K562 (cell line): ENCODE results near the gene SANBR. TPM values are rescaled to one million over a fixed set of nuclear protein-coding genes. Genes with fewer than 3 reads are reported as not detected.

Experiments used
- ATAC-seq: fragments of 200-7000 bp; cut with Tn5 transposase; 3 replicates; pipeline ENCODE4 v1.9.1; 2020; ENCODE audit warnings: moderate library complexity
- BruUV-seq: library from RNA; stranded (reverse); fragments of 400-500 nt; replicated peaks from 2 replicates; lab custom pipeline; 2021; lab: Mats Ljungman, UMichigan
- CTCF ChIA-PET: fragments of 300-600 bp; formaldehyde crosslinking; extraction: SDS; loops from one replicate; lab custom pipeline; 2021; ENCODE audit warnings: low intra/inter-chr PET ratio; lab: Yijun Ruan, JAX
- POLR2A ChIA-PET: fragments of 300-600, 350-650 bp; sonication (Branson Sonifier 250); formaldehyde crosslinking; extraction: SDS; loops from one replicate; lab custom pipeline; 2021; ENCODE audit warnings: antibody characterized with exemption, inconsistent platforms; lab: Yijun Ruan, JAX
- DNase-seq, 4 experiments: peaks; one replicate each; pipeline versions ENCODE4 v3.0.0 to v3.0.0-alpha.2; 2011 to 2018; ENCODE audit warnings: low spot score in 3 of 4, mixed read lengths in 3 of 4; ENCODE audit errors: extremely low read depth in 1 of 4
- FAIRE-seq: peaks from 2 replicates; lab custom pipeline; 2011; peaks lifted over from hg19 to GRCh38; lab: Jason Lieb, UNC
- H2AFZ ChIP-seq: 2 replicates; pipeline ENCODE4 v1.6.0; 2011; ENCODE audit warnings: low read depth, low read length, control low read depth, inconsistent platforms
- H3K27ac ChIP-seq: fragments of 200-600 bp; 3 replicates; pipeline ENCODE4 v1.8.0; 2011; ENCODE audit warnings: low read depth, mild to moderate bottlenecking, control low read depth, inconsistent platforms, low read length, moderate library complexity, mixed read lengths; ENCODE audit errors: extremely low read depth
- H3K27me3 ChIP-seq, 2 experiments: fragments of 300-600 bp in 1 of 2; 2 replicates in 1 of 2; 3 replicates in 1 of 2; pipeline versions ENCODE4 v1.6.0 to v1.8.0; 2011; ENCODE audit warnings: inconsistent platforms in 2 of 2, low read length in 2 of 2, mild to moderate bottlenecking in 1 of 2, mixed read lengths in 1 of 2, moderate library complexity in 1 of 2; ENCODE audit not compliant: control insufficient read depth in 2 of 2, insufficient read depth in 2 of 2
- H3K36me3 ChIP-seq: fragments of 300-600 bp; 3 replicates; pipeline ENCODE4 v1.8.0; 2011; ENCODE audit warnings: mild to moderate bottlenecking, low read length, inconsistent platforms; ENCODE audit not compliant: control insufficient read depth, insufficient read depth
- H3K4me1 ChIP-seq, 2 experiments: fragments of 200-600 bp in 1 of 2; replicated peaks in 1 of 2; 2 replicates in 1 of 2; 3 replicates in 1 of 2; pipeline versions ENCODE4 v1.5.1 to v1.8.0; 2011; ENCODE audit warnings: inconsistent platforms in 2 of 2, low read length in 2 of 2, mild to moderate bottlenecking in 1 of 2, mixed read lengths in 1 of 2, moderate library complexity in 1 of 2; ENCODE audit not compliant: control insufficient read depth in 2 of 2, insufficient read depth in 2 of 2
- H3K4me2 ChIP-seq: 2 replicates; pipeline ENCODE4 v1.6.1; 2011; ENCODE audit warnings: low read length, control low read depth, inconsistent platforms, mixed read lengths; ENCODE audit not compliant: insufficient read depth
- H3K4me3 ChIP-seq: fragments of 200-600 bp; sonication (generic), shearing (Covaris generic); 2 replicates; pipeline ENCODE4 v1.5.1; 2016; ENCODE audit warnings: control low read depth, inconsistent platforms
- H3K79me2 ChIP-seq: fragments of 200-600 bp; 3 replicates; pipeline ENCODE4 v1.8.0; 2011; ENCODE audit warnings: low read length, inconsistent platforms; ENCODE audit not compliant: control insufficient read depth, insufficient read depth
- H3K9ac ChIP-seq, 2 experiments: 2 replicates each; pipeline versions ENCODE4 v1.6.0 to v1.6.1; 2011; ENCODE audit warnings: low read depth in 2 of 2, low read length in 2 of 2, control low read depth in 1 of 2, inconsistent platforms in 1 of 2, mild to moderate bottlenecking in 1 of 2, mixed read lengths in 1 of 2; ENCODE audit not compliant: insufficient read depth in 1 of 2
- H3K9me1 ChIP-seq: one replicate; pipeline ENCODE4 v1.6.0; 2011; ENCODE audit warnings: inconsistent platforms, mild to moderate bottlenecking, low read length, moderate library complexity; ENCODE audit not compliant: control insufficient read depth, insufficient read depth
- H3K9me3 ChIP-seq: replicated peaks from 2 replicates; pipeline ENCODE4 v1.5.1; 2011; ENCODE audit warnings: low read depth, low read length, inconsistent platforms; ENCODE audit not compliant: control insufficient read depth, insufficient read depth
- H4K20me1 ChIP-seq: replicated peaks from 2 replicates; pipeline ENCODE4 v1.6.1; 2011; ENCODE audit warnings: low read length, inconsistent platforms, mixed read lengths; ENCODE audit not compliant: control insufficient read depth, insufficient read depth
- ARNT ChIP-seq, 2 experiments: fragments of 450-650 bp; IDR thresholded peaks; 2 replicates each; pipeline ENCODE4 v1.6.1; 2016; ENCODE audit warnings: mild to moderate bottlenecking in 1 of 2
- HIVEP1 ChIP-seq: fragments of 250-450 bp; sonication (Bioruptor Pico); IDR thresholded peaks from 2 replicates; pipeline ENCODE4 v1.4.0; 2020; ENCODE audit warnings: mild to moderate bottlenecking
- MAFG ChIP-seq: fragments of 450-650 bp; conservative IDR thresholded peaks from 2 replicates; pipeline ENCODE4 v1.6.1; 2016; ENCODE audit warnings: missing genetic modification characterization, missing compliant biosample characterization
- PHF8 ChIP-seq: fragments of 200-600 bp; sonication (generic); IDR thresholded peaks from 2 replicates; pipeline ENCODE4 v1.6.1; 2012; ENCODE audit warnings: mixed run types, mild to moderate bottlenecking, inconsistent platforms, low read length, moderate library complexity, borderline replicate concordance
- RBM14 ChIP-seq: fragments of 200-400 bp; formaldehyde crosslinking; IDR thresholded peaks from 2 replicates; pipeline ENCODE4 v1.6.1; 2018; ENCODE audit warnings: low read depth, mild to moderate bottlenecking, low read length, moderate library complexity, borderline replicate concordance; ENCODE audit not compliant: insufficient read depth
- TBL1XR1 ChIP-seq, 2 experiments: IDR thresholded peaks; 2 replicates each; pipeline ENCODE4 v1.6.1; 2012; ENCODE audit warnings: improper control_type of control experiment in 2 of 2, low read length in 2 of 2, mild to moderate bottlenecking in 1 of 2
- ZFPM2 ChIP-seq: fragments of 250-450 bp; sonication (Bioruptor Pico); IDR thresholded peaks from 2 replicates; pipeline ENCODE4 v1.5.1; 2022; ENCODE audit warnings: mild to moderate bottlenecking
- ZSCAN29 ChIP-seq: fragments of 450-650 bp; IDR thresholded peaks from 2 replicates; pipeline ENCODE4 v1.6.1; 2017
- WGBS: fragments of 100-300 bp; shearing (Covaris generic); methylation state at CpG from one replicate; pipeline ENCODE4 v1.1.6; 2016; ENCODE audit warnings: low coverage, mixed read lengths; ENCODE audit not compliant: insufficient coverage; ENCODE audit errors: missing lambda C conversion rate; 5-methylcytosine and 5-hydroxymethylcytosine counted together
- in situ Hi-C: fragments of 300-500 bp; cut with MboI; formaldehyde crosslinking; loops from 4 replicates; pipeline ENCODE4 v1.15.0; 2018; ENCODE audit warnings: inconsistent platforms, mixed read lengths
- intact Hi-C: fragments of 100-400 bp; cut with micrococcal nuclease; formaldehyde crosslinking; loops from 2 replicates; pipeline ENCODE4 v1.14.2; 2022
- polyA plus RNA-seq, 8 experiments: library from polyadenylated mRNA; depleted of rRNA in 4 of 8; stranded (reverse) in 5 of 8; unstranded in 3 of 8; fragments of >200 nt; fragmentation: Nextera tagmentation in 2 of 8; fragmentation: Illumina TruSeq in 1 of 8; extraction: Ambion mirVana in 2 of 8; extraction: Trizol in 1 of 8; gene quantifications; 2 replicates each; pipeline versions ENCODE4 v1.2.1 to v1.2.3, GENCODE V29; 2011 to 2014; ENCODE audit warnings: inconsistent platforms in 1 of 8, missing spikeins in 1 of 8
- total RNA-seq, 7 experiments: library from RNA; depleted of rRNA in 6 of 7; stranded (reverse); fragments of >200 nt in 6 of 7; fragmentation: Illumina TruSeq in 2 of 7; extraction: Trizol in 2 of 7; gene quantifications; 2 replicates each; pipeline versions ENCODE4 v1.2.1 to v1.2.3, GENCODE V29; 2011 to 2021; ENCODE audit warnings: low replicate concordance in 1 of 7
- TF ChIP-seq, protein P1 (sequence below): sonication (generic); formaldehyde crosslinking; IDR thresholded peaks from 2 replicates; pipeline ENCODE4 v1.8.1; 2023; ENCODE audit warnings: mild to moderate bottlenecking, missing genetic modification reagents

Gene SANBR
- total and polyA plus RNA-seq, 9 of the 15 experiments (the other 6 are each of a cell fraction or from before 2014, with no cell fraction given): 1.5 to 7.7 (median 6.2) TPM

DNA sequence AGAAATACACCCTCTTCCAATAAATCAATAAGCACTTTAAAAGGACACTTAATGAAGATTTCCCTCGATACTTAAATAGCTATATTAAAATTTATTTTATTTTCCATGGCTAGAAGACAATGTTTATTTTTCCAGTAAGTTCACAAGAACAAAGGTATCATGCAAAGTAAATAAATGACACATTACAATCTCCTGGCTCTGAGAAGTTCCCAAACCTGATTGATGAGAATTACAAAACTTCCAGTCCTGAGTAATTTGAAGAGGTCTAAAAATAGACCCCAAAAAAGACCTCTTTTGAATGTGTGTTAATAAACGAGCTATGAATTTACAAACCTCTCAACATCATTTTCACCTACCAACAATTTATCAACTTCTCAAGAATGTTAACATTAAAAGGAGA, 49.7 kb upstream of the SANBR start:
- no peak for FAIRE-seq
- Histone ChIP-seq H3K4me1 (peaks cover 0 to 4% of the 10 kb centered on the region in 2 experiments; a peak in 2 of 5 replicates), H3K27me3 (no peaks in the 10 kb centered on the region), H3K9me1 (no peaks in the 10 kb centered on the region), H3K27ac (no peak overlapping the region), H3K4me2 (peak overlapping the region; percentile 98), H3K36me3 (peaks cover 9% of the 10 kb centered on the region; the same call in 1 of the 3 replicates), H3K79me2 (peaks cover 49% of the 10 kb centered on the region), H2AFZ (peak overlapping the region; percentile 100; the same call in 1 of the 2 replicates), H3K9me3 (no peaks in the 10 kb centered on the region), H3K4me3 (peak overlapping the region; percentile 90), H3K9ac (peak overlapping the region in 1 of 2 experiments; percentile 97; a peak in 2 of 4 replicates), H4K20me1 (no peaks in the 10 kb centered on the region)
- WGBS: 28% methylated on average over 2 of the region's 2 CpGs
- ChIA-PET CTCF (no interaction called here), POLR2A (interaction anchor here (1.2 kb wide), 1 partner anchor 9 kb away, joined by 3 read pairs; no protein-coding TSS in a partner anchor)
- DNase-seq: no peak
- ATAC-seq: no peak
- TF ChIP-seq, protein P1, sequence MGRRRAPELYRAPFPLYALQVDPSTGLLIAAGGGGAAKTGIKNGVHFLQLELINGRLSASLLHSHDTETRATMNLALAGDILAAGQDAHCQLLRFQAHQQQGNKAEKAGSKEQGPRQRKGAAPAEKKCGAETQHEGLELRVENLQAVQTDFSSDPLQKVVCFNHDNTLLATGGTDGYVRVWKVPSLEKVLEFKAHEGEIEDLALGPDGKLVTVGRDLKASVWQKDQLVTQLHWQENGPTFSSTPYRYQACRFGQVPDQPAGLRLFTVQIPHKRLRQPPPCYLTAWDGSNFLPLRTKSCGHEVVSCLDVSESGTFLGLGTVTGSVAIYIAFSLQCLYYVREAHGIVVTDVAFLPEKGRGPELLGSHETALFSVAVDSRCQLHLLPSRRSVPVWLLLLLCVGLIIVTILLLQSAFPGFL (CRISPR knock-in tag): no peak
- no peak for TF ChIP-seq RBM14
- no peak for TF ChIP-seq ZSCAN29
- TF ChIP-seq PHF8: no peak
- TF ChIP-seq HIVEP1 (CRISPR knock-in tag): no peak
- no peak for TF ChIP-seq ZFPM2 (CRISPR knock-in tag)
- TF ChIP-seq MAFG (tag): no peak
- no peak for TF ChIP-seq ARNT (IDR thresholded peaks at IDR 0.05)
- no peak for TF ChIP-seq TBL1XR1 (IDR thresholded peaks at IDR 0.05; ENCODE audit: low read length in 2 of 2)
- in situ Hi-C loops: no loop called here
- BruUV-seq: no TSS peak
- intact Hi-C loops: loop anchor here (5.0 kb wide), 1 partner anchor 161 kb away; no protein-coding TSS in a partner anchor
